ENCODE measurements around the gene DUSP15. TPM values are rescaled to one million over a fixed set of nuclear protein-coding genes. Genes with fewer than 3 reads are reported as not detected.

DUSP15 gene
- total and polyA plus RNA-seq, 2 of the 8 experiments (the other 6 are each of a cell fraction or from before 2014, with no cell fraction given): 0.91 to 3.2 TPM

- Histone ChIP-seq H2BK5ac (ENCODE audit: low read depth, low read length) (peak overlapping the region; percentile 35; the same call in 1 of the 2 replicates), H2BK12ac (ENCODE audit: low read depth, low read length) (peak overlapping the region; percentile 80; the same call in 1 of the 2 replicates), H3K79me1 (ENCODE audit: low read depth, low read length) (no peaks in the 10 kb centered on the region), H3K23ac (ENCODE audit: insufficient read length) (no peak overlapping the region), H3K27ac (ENCODE audit: low read depth, low read length) (no peak overlapping the region), H2BK120ac (replicated peaks; ENCODE audit: low read depth, low read length) (no peak overlapping the region), H3K4me2 (ENCODE audit: insufficient read depth in 1 of 2, low read depth in 2 of 2, low read length in 2 of 2) (no peak overlapping the region), H3K4me3 (ENCODE audit: extremely low read depth in 1 of 4, insufficient read depth in 2 of 4, low read depth in 3 of 4, low read length in 4 of 4) (no peak overlapping the region), H3K4me1 (replicated peaks in 1 of 4; ENCODE audit: control insufficient read depth in 3 of 4, insufficient read depth in 4 of 4, low read length in 3 of 4) (peaks cover 0 to 17% (median 16%) of the 10 kb centered on the region in 4 experiments; a peak in 6 of 7 replicates), H2AK5ac (ENCODE audit: low read depth, low read length) (no peak overlapping the region), H4K91ac (replicated peaks; ENCODE audit: insufficient read length, low read length) (peak overlapping the region; percentile 1), H3K36me3 (ENCODE audit: control insufficient read depth in 2 of 4, insufficient read depth in 4 of 4, low read length in 3 of 4) (no peaks in the 10 kb centered on the region), H3K18ac (ENCODE audit: extremely low read depth, low read length) (peak overlapping the region; percentile 19; the same call in 1 of the 2 replicates), H2BK20ac (ENCODE audit: low read length) (peak overlapping the region; percentile 72; the same call in 1 of the 2 replicates), H3K9me3 (ENCODE audit: insufficient read depth in 2 of 2, low read depth in 1 of 2, low read length in 1 of 2) (no peaks in the 10 kb centered on the region), H3K23me2 (ENCODE audit: low read depth, low read length) (no peaks in the 10 kb centered on the region), H4K8ac (ENCODE audit: extremely low read depth, insufficient read depth, low read length) (no peak overlapping the region; the same call in 1 of the 2 replicates), H3K14ac (ENCODE audit: insufficient read length) (no peak overlapping the region), H3K9ac (replicated peaks in 1 of 4; ENCODE audit: extremely low read depth in 1 of 4, low read depth in 3 of 4, low read length in 3 of 4) (no peak overlapping the region; a peak in 1 of 7 replicates), H3K4ac (replicated peaks; ENCODE audit: insufficient read length, low read depth, low read length) (no peak overlapping the region), H3K56ac (replicated peaks; ENCODE audit: insufficient read length, low read depth, low read length) (no peak overlapping the region), H2AFZ (ENCODE audit: low read length) (no peak overlapping the region), H3K79me2 (ENCODE audit: control insufficient read depth in 1 of 2, insufficient read depth in 2 of 2, low read length in 2 of 2) (no peaks in the 10 kb centered on the region), H4K20me1 (replicated peaks in 1 of 2; ENCODE audit: control insufficient read depth in 1 of 2, insufficient read depth in 2 of 2, low read length in 2 of 2) (no peaks in the 10 kb centered on the region), H4K5ac (ENCODE audit: insufficient read length, low read depth, low read length) (no peak overlapping the region), H2BK15ac (ENCODE audit: low read length) (peak overlapping the region; percentile 72; the same call in 1 of the 2 replicates), H3K27me3 (replicated peaks in 1 of 4; ENCODE audit: control insufficient read depth in 3 of 4, extremely low read depth in 1 of 4, insufficient read depth in 3 of 4, low read length in 3 of 4) (no peaks in the 10 kb centered on the region)
- FAIRE-seq (no peak), DNase-seq (ENCODE audit: low read depth in 1 of 2, low spot score in 2 of 2) (no peak)
- WGBS, 2 experiments (ENCODE audit: extremely low coverage in 1 of 2, insufficient coverage in 1 of 2, insufficient read length in 1 of 2, insufficient replicate concordance in 2 of 2, low coverage in 1 of 2, low lambda C conversion rate in 2 of 2, missing lambda C conversion rate in 1 of 2): 79% methylated on average over 14 of the region's 14 CpGs; no CpG with 5 or more reads in 1 of the 2 experiments
- ChIA-PET POLR2A (ENCODE audit: partially characterized antibody) (no interaction called here), CTCF (ENCODE audit: partially characterized antibody) (interaction anchor here (1.2 to 7.3 kb wide), 6 partner anchors 12 to 200 kb away, joined by 3 to 111 read pairs (median 14); partner anchors contain the start of gene PDRG1)
- TF ChIP-seq BRCA1 (IDR thresholded peaks at IDR 0.05; ENCODE audit: low read depth, low read length) (no peak), ATF3 (IDR thresholded peaks at IDR 0.05; ENCODE audit: insufficient read depth, low read depth, low read length) (peak; percentile 56; the same call in 1 of the 2 replicates), JUN (IDR thresholded peaks at IDR 0.05; ENCODE audit: low read depth, low read length) (peak; percentile 84), TCF12 (IDR thresholded peaks at IDR 0.05; ENCODE audit: low read depth, low read length) (no peak), RXRA (IDR thresholded peaks at IDR 0.05; ENCODE audit: insufficient read depth, low read depth, low read length) (no peak), SP4 (IDR thresholded peaks at IDR 0.05; ENCODE audit: low read length) (no peak), POLR2AphosphoS5 (IDR thresholded peaks at IDR 0.05; ENCODE audit: low read depth, low read length) (no peak), EZH2 (IDR thresholded peaks at IDR 0.05; ENCODE audit: low read depth, low read length, severe bottlenecking) (no peak), KDM5A (IDR thresholded peaks at IDR 0.05; ENCODE audit: low read length) (no peak), JUND (IDR thresholded peaks at IDR 0.05; ENCODE audit: low read length) (peak; percentile 97), SAP30 (IDR thresholded peaks at IDR 0.05; ENCODE audit: insufficient read depth, insufficient replicate concordance, low read length) (no peak)
Measured at GRCh38 chr20:31835977-31836852, 34.1 kb downstream of the DUSP15 start.

All from H1 (cell line).